Memory B cell (primary cell): Measurements from ENCODE around the gene RWDD4.

Experiments used
- ATAC-seq: fragments of 150-1000 bp; cut with Tn5 transposase; 2 replicates; pipeline ENCODE4 v1.10.0; 2021; ENCODE audit warnings: low read depth, mild to moderate bottlenecking, moderate library complexity
- DNase-seq, 2 donors: peaks; one replicate each; pipeline ENCODE4 v3.0.0; 2022; ENCODE audit warnings: low spot score in 2 of 2
- H3K27ac Mint-ChIP-seq: one replicate; pipeline ENCODE4 v1.8.0; 2022; ENCODE audit warnings: mild to moderate bottlenecking, moderate library complexity, mixed read lengths
- H3K27me3 Mint-ChIP-seq: one replicate; pipeline ENCODE4 v1.8.0; 2022; ENCODE audit warnings: mixed read lengths
- H3K36me3 Mint-ChIP-seq: one replicate; pipeline ENCODE4 v1.8.0; 2022; ENCODE audit warnings: mild to moderate bottlenecking, mixed read lengths
- H3K4me1 Mint-ChIP-seq: one replicate; pipeline ENCODE4 v1.8.0; 2022; ENCODE audit warnings: mixed read lengths
- H3K4me3 Mint-ChIP-seq: one replicate; pipeline ENCODE4 v1.8.0; 2022; ENCODE audit warnings: mild to moderate bottlenecking, moderate library complexity, mixed read lengths
- H3K9me3 Mint-ChIP-seq: one replicate; pipeline ENCODE4 v1.8.0; 2022; ENCODE audit warnings: mixed read lengths

RWDD4 gene

GRCh38 chr4:183659872-183660242 lies 872 bp upstream of the RWDD4 start:
- no peak for DNase-seq
- no peak for ATAC-seq
- H3K9me3 Mint-ChIP-seq: no peaks in the 10 kb centered on the region
- H3K27ac Mint-ChIP-seq: peak overlapping the region; percentile 96
- H3K4me1 Mint-ChIP-seq: peaks cover 17% of the 10 kb centered on the region
- H3K4me3 Mint-ChIP-seq: peak overlapping the region; percentile 89
- H3K27me3 Mint-ChIP-seq: no peaks in the 10 kb centered on the region
- peaks cover 5% of the 10 kb centered on the region for H3K36me3 Mint-ChIP-seq

DNA sequence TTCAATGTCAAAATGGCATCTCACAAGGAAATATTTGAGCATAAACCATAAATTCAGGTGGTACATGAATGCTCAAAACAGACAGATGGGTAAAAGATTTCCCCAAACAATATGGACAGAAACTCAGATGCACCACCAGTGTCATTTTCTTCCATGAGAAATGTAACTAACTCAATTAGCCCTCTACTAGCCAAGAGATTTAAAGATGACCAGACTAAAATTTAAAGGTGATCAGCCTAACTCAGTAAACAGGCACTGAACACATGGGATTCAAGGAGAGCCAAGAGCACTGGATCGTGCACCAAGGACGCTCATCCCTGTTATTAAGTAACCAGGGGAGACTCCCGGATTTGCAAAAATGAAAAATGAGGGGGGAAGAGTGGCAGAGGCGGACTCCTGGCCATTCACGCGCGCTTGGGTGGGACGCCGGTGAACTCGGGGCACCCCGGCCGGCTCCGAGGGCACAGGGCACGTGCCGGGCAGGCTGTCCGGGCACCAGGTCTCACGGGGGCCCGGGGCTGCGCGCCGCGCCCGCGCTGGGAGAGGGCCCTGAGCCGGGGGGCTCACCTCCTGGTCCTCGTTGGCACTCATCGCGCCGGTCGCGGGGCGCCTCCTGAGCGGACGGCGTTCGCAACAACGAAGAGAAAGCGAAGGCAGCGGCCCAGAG lies 490 bp downstream of the RWDD4 start:
- no peak for ATAC-seq
- H3K9me3 Mint-ChIP-seq: no peaks in the 10 kb centered on the region

GRCh38 chr4:183657564-183657963 lies 1.4 kb downstream of the RWDD4 start:
- peaks cover 11% of the 10 kb centered on the region for H3K36me3 Mint-ChIP-seq
- no peaks in the 10 kb centered on the region for H3K9me3 Mint-ChIP-seq
- H3K4me3 Mint-ChIP-seq: peak overlapping the region; percentile 57

More for the DNA sequence above, 490 bp downstream of the RWDD4 start:
- H3K4me3 Mint-ChIP-seq: peak overlapping the region; percentile 89
- peaks cover 11% of the 10 kb centered on the region for H3K36me3 Mint-ChIP-seq
- H3K27ac Mint-ChIP-seq: peak overlapping the region; percentile 96
- H3K27me3 Mint-ChIP-seq: no peaks in the 10 kb centered on the region
- DNase-seq: peak in 1 of 2 donors; percentile 45
- H3K4me1 Mint-ChIP-seq: peaks cover 14% of the 10 kb centered on the region

GRCh38 chr4:183645326-183645725 lies 13.7 kb downstream of the RWDD4 start:
- Mint-ChIP-seq H3K9me3 (no peaks in the 10 kb centered on the region), H3K4me1 (no peaks in the 10 kb centered on the region), H3K4me3 (no peak overlapping the region), H3K27me3 (no peaks in the 10 kb centered on the region), H3K27ac (no peak overlapping the region), H3K36me3 (peaks cover 24% of the 10 kb centered on the region)
- ATAC-seq (no peak), DNase-seq (no peak)

More at GRCh38 chr4:183657564-183657963, 1.4 kb downstream of the RWDD4 start:
- ATAC-seq (no peak), DNase-seq (no peak)
- peaks cover 14% of the 10 kb centered on the region for H3K4me1 Mint-ChIP-seq
- peak overlapping the region; percentile 8 for H3K27ac Mint-ChIP-seq
- no peaks in the 10 kb centered on the region for H3K27me3 Mint-ChIP-seq

GRCh38 chr4:183639291-183639690 lies 19.7 kb downstream of the RWDD4 start:
- no peak overlapping the region for H3K27ac Mint-ChIP-seq
- no peaks in the 10 kb centered on the region for H3K4me1 Mint-ChIP-seq
- no peaks in the 10 kb centered on the region for H3K27me3 Mint-ChIP-seq
- ATAC-seq (no peak), DNase-seq (no peak)
- H3K36me3 Mint-ChIP-seq: peaks cover 10% of the 10 kb centered on the region
- H3K4me3 Mint-ChIP-seq: no peak overlapping the region
- H3K9me3 Mint-ChIP-seq: no peaks in the 10 kb centered on the region

GRCh38 chr4:183638436-183638835 lies 20.5 kb downstream of the RWDD4 start:
- no peak overlapping the region for H3K4me3 Mint-ChIP-seq
- H3K27ac Mint-ChIP-seq: peak overlapping the region; percentile 13

DNA sequence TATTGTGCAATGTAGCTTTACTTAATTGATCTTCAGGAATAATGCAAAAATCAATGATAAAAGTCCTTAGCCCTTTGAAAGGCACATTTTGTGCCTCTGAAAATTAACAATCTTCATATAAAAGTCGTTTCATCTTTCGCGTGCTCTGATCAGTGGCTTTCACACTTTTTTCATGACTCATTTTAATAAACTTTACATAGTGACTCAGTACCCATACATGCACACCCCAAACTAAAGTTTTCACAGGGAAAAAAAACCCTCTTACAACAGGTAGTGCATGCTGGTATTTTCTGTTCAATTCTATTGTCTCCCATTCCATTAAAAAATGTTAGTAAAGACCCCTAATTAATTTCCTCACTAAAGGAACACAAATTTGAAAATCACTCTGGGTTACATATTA lies 21.5 kb downstream of the RWDD4 start:
- peaks cover 6% of the 10 kb centered on the region for H3K36me3 Mint-ChIP-seq
- H3K27ac Mint-ChIP-seq: no peak overlapping the region
- H3K27me3 Mint-ChIP-seq: peaks cover 2% of the 10 kb centered on the region
- no peaks in the 10 kb centered on the region for H3K4me1 Mint-ChIP-seq
- no peak overlapping the region for H3K4me3 Mint-ChIP-seq
- DNase-seq (no peak), ATAC-seq (no peak)
- H3K9me3 Mint-ChIP-seq: no peaks in the 10 kb centered on the region

More at GRCh38 chr4:183638436-183638835, 20.5 kb downstream of the RWDD4 start:
- Mint-ChIP-seq H3K27me3 (no peaks in the 10 kb centered on the region), H3K4me1 (no peaks in the 10 kb centered on the region), H3K36me3 (peaks cover 7% of the 10 kb centered on the region), H3K9me3 (no peaks in the 10 kb centered on the region)
- DNase-seq: no peak
- ATAC-seq: no peak

- Mint-ChIP-seq H3K27me3 (peaks cover 2% of the 10 kb centered on the region), H3K4me1 (no peaks in the 10 kb centered on the region), H3K27ac (no peak overlapping the region)
These were observed 22.1 kb downstream of the RWDD4 start for GRCh38 chr4:183636923-183637322.

DNA sequence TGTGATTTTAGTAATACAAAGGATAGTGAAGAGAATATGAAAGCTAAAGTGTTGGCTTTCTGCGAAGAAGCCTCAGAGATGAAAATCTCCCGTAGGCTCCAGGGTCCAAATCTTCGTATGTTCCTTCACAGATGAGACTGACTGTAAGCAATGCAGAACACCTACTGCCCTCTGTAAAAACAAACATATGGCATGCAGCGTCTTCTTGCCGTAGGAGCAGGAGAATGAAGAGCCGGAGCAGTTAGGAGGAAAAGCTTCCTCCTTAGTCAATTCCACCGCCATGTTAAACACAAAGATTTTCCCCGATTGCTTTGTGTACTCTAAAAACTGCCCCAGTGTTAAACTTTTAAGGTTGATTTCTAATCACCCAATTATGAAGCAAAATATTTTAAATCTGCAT lies 22.5 kb downstream of the RWDD4 start:
- ATAC-seq (no peak), DNase-seq (no peak)
- peaks cover 4% of the 10 kb centered on the region for H3K36me3 Mint-ChIP-seq
- H3K9me3 Mint-ChIP-seq: no peaks in the 10 kb centered on the region
- no peak overlapping the region for H3K4me3 Mint-ChIP-seq
- peaks cover 2% of the 10 kb centered on the region for H3K27me3 Mint-ChIP-seq
- no peak overlapping the region for H3K27ac Mint-ChIP-seq
- no peaks in the 10 kb centered on the region for H3K4me1 Mint-ChIP-seq

More at GRCh38 chr4:183636923-183637322, 22.1 kb downstream of the RWDD4 start:
- ATAC-seq (no peak), DNase-seq (no peak)
- Mint-ChIP-seq H3K4me3 (no peak overlapping the region), H3K36me3 (peaks cover 4% of the 10 kb centered on the region), H3K9me3 (no peaks in the 10 kb centered on the region)

GRCh38 chr4:183635741-183636140 lies 23.2 kb downstream of the RWDD4 start:
- Mint-ChIP-seq H3K36me3 (peaks cover under 1% of the 10 kb centered on the region), H3K27ac (no peak overlapping the region), H3K27me3 (peaks cover 2% of the 10 kb centered on the region), H3K4me1 (no peaks in the 10 kb centered on the region), H3K9me3 (no peaks in the 10 kb centered on the region), H3K4me3 (no peak overlapping the region)
- DNase-seq (no peak), ATAC-seq (no peak)

DNA sequence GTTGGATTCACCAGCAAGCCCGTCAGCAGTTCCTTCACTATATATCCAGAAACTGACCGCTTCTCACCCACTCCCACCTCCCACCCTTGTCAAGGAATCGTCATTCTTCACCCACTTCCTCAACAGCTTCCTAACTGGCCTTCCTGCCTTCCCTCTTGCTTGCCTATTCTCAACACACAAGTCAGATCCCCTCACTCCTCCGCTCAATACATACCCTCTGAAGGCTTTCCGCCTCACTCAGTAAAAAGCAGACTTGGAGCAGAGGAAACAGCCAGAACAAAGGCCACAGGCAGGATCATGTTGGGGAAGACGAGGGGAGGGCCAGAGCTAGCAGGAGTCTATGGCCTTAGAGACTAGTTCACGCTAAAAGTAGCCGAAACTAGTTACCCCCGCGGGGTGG lies 23.7 kb downstream of the RWDD4 start:
- no peaks in the 10 kb centered on the region for H3K4me1 Mint-ChIP-seq
- H3K36me3 Mint-ChIP-seq: no peaks in the 10 kb centered on the region
- ATAC-seq (no peak), DNase-seq (no peak)
- H3K27ac Mint-ChIP-seq: no peak overlapping the region
- no peaks in the 10 kb centered on the region for H3K9me3 Mint-ChIP-seq
- H3K4me3 Mint-ChIP-seq: no peak overlapping the region
- H3K27me3 Mint-ChIP-seq: peaks cover 2% of the 10 kb centered on the region

DNA sequence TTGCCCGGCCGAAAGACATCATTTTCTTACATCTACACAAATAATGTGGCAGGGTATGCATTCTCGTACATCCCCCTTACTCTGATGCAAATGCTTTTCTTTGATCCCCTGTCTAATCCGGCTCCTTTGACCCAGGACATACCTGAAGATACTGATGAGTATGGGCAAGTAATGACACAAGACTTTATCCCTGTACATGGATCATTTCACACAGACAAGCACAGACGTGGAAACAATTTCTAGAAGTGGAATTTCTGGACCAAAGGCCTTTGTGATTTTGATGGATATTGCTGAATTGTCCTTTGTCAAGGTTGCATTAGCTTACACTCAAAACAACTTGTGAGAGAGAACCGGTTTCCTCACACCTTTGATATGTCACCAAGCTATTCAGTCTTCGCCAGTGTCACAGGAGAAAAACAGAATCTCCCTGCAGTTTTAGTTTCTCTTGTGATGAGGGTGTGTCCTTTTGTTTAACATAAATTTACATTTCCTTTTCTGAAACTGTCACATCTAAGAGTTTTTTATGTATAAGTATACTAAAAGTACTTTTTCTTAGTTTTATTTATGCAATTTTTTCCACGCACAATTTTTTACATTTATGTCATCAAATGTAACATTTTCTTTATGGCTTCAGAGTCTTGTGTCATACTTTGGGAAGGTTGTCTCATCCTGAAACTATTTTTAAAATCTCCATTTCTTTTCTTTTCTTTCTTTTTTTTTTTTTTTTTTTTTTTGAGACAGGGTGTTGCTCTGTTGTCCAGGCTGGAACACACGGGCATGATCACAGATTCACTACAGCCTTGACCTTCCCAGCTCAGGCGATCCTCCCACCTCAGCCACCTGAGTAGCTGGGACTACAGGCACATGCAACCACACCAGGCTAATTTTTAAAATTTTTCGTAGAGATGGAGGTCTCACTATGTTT lies 25.2 kb downstream of the RWDD4 start:
- H3K27ac Mint-ChIP-seq: no peak overlapping the region
- H3K36me3 Mint-ChIP-seq: no peaks in the 10 kb centered on the region
- H3K9me3 Mint-ChIP-seq: no peaks in the 10 kb centered on the region
- DNase-seq (no peak), ATAC-seq (no peak)
- H3K4me3 Mint-ChIP-seq: no peak overlapping the region
- peaks cover 2% of the 10 kb centered on the region for H3K27me3 Mint-ChIP-seq
- H3K4me1 Mint-ChIP-seq: no peaks in the 10 kb centered on the region

DNA sequence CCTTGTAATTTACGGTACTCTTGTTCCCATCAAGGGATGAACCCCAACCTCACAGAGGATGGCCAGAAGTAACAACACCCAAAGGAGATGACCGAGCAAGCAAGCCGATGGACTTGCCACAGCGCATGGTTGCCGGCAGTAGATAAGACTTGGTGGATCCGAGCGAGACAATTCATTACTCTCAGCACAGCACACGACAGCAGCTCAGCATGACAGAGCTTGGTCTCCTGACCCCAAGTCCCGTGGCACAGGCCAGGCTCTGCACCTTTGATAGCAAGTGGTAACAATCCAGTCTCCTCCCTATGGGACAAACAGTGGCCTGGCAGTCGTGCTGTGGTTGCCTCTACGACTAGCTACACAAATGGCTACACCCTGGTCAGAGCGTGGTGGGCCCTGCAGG lies 26.3 kb downstream of the RWDD4 start:
- no peaks in the 10 kb centered on the region for H3K36me3 Mint-ChIP-seq
- ATAC-seq (no peak), DNase-seq (no peak)
- peaks cover 5% of the 10 kb centered on the region for H3K27me3 Mint-ChIP-seq
- no peaks in the 10 kb centered on the region for H3K4me1 Mint-ChIP-seq
- H3K4me3 Mint-ChIP-seq: no peak overlapping the region
- H3K27ac Mint-ChIP-seq: no peak overlapping the region
- H3K9me3 Mint-ChIP-seq: no peaks in the 10 kb centered on the region

DNA sequence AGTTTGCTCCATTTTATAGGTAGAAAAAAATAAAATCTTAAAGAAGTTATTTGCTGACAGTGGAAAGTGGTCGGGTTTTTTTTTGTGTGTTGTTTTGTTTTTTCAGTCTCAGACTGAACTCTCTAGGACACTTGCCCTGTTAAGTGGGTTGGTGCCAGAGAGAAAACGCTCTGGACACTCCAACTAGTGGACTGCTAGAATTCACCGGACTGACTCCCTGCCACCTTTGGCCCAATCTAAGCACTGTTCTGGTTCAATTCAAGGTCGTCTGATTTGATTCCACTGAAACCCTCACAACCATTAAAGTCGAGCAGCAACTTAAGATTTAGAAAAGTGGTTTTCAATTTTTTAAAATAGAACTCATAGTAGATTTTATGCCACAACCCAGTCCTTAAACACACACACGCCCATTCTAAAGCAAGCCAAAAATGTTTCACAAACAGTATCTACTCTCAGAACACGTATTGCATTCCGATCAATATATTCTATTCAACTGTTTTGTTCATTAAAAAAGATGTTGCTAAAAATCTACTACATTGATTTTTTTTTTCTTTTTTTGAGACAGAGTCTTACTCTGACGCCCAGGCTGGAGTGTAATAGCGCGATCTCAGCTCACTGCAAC lies 27.3 kb downstream of the RWDD4 start:
- Mint-ChIP-seq H3K9me3 (no peaks in the 10 kb centered on the region), H3K4me3 (no peak overlapping the region), H3K27me3 (peaks cover 5% of the 10 kb centered on the region), H3K27ac (no peak overlapping the region), H3K36me3 (no peaks in the 10 kb centered on the region), H3K4me1 (no peaks in the 10 kb centered on the region)
- DNase-seq (no peak), ATAC-seq (no peak)
